Occipital lobe (tissue), 2 donors: ENCODE measurements around the gene PAM. TPM values are rescaled to one million over a fixed set of nuclear protein-coding genes. Genes with fewer than 3 reads are reported as not detected.
"Not testable (repeated sequence)": the region's sequence is repeated elsewhere in the genome, so short reads cannot be mapped to it uniquely, and the experiment has no call there.

ENCODE experiments used
- DNase-seq: peaks from one replicate; lab custom pipeline; 2025; lab: John Stamatoyannopoulos, UW
- total RNA-seq: library from RNA; depleted of rRNA; stranded (reverse); fragments of >200 nt; gene quantifications from one replicate; pipeline ENCODE4 v1.2.3, GENCODE V29; 2014

The PAM gene
- total RNA-seq, 1 donor from 2014 or later = 85.2 TPM

DNA sequence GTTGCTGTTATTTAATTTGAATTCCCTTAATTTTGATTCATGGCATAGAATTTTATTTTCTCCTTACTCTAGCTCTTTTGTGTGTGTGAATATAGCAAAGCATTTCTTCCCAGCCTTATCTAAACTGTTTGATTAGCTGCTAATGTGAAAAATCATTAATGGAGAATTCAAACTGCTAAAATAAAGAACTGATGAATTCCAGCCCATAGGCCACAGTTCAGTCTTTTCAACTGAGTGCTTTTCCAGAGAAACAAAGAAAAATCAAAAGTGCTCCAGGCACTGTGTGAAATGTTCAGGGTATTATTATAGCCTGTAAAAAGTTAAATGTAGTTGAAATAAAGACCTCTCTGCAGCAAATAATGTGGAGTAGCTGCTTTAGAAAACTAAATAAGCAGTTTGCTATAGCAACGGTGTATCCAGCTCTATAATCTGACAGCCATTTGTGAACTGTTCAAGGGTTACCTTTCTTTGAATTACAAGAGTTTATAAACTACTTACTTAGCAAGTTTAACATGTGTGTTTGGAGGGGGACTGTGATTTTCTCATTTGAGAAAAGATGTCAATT lies 241.0 kb downstream of the PAM start:
- DNase-seq = no peak

DNA sequence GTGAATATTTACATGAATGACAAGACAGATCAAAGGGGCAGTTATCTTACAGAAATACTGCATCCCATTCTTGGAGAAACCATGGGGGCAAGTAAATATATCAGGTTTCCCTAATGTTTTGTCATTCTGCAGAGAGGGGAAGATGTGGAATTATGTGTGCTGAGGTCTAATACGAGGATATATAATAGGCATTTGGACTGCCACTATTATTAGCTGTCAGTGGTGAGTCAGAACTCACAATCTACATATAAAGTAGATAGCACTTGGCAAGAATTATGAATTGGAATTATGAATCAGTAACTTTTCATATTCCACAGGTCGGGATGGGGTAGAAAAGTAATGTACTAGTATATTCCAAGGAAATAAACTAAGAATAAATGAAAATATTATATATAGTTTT lies 243.1 kb downstream of the PAM start:
- DNase-seq = no peak

DNA sequence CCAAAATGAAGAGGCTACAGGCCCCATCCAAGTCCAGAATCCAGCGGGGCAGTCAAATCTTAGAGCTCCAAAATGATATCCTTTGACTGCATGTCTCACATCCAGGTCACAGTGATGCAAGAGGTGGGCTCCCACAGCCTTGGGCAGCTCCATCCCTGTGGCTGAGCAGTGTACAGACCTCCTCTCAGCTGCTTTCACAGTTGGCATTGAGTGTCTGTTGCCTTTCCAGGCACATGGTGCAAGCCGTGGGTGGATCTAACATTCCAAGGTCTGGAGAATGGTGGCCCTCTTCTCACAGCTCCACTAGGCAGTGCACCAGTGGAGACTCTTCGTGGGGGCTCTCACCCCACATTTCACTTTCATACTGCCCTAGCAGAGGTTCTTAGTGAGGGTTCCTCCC lies 244.1 kb downstream of the PAM start:
- no peak for DNase-seq

DNA sequence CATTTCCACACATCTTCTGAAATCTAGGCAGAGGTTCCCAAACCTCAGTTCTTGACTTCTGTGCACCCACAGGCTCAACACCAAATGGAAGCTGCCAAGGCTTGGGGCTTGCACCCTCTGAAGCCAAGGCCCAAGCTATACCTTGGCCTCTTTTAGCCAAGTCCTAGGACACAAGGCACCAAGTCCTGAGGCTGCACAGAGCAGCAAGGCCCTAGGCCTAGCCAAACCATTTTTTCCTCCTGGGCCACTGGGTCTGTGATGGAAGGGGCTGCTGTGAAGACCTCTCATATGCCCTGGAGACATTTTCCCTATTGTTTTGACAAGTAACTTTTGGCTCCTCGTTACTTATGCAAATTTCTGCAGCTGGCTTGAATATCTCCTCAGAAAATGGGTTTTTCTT lies 244.5 kb downstream of the PAM start:
- DNase-seq = not testable (repeated sequence)

DNA sequence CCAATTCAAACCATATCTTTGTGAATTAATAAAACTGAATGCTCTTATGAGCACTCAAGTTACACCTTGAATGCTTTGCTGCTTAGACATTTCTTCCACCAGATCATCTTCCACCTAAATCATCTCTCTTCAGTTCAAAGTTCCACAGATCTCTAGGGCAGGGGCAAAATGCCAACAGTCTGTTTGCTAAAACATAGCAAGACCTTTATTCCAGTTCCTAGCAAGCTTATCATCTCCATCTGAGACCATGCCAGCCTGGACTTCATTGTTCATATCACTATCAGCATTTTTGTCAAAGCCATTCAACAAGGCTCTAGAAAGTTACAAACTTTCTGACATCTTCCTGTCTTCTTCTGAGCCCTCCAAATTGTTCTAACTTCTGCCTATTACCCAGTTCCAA lies 245.0 kb downstream of the PAM start:
- DNase-seq = no peak

DNA sequence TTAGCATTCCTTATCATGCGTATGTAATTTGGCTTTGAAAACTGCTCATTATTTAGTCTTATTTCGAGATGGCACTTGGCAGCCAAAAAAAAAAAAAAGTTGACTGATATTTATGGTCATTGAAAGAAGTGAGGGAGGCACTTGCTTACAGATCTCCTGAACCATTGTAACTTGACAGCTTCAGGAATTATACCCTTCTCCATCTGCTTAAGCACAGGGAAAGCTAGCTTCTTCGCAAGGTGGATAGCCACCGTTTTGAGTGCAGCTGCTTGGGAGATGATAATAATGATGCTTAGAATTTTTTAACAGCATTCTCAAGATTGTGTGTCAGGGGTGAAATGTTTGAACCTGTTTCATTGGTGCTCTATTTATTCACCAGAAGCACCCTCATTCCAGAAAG lies 248.8 kb downstream of the PAM start:
- DNase-seq = no peak

DNA sequence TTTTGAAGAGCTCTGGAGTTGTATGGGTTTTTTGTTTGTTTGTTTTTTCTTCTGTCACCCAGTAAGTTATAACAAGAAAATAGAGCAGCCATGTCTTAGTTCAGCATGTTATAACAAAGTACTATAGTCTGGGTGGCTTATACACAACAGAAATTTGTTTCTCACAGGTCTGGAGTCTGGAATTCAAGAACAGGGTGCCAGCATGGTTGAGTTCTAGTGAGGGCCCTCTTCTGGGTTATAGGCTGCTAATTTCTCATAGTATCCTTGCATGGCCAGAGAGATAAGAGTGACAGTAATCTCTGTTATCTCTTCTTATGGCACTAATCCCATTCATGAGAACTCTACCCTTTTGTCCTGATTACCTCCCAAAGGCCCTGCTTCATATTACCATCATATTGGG lies 250.2 kb downstream of the PAM start:
- DNase-seq = no peak

DNA sequence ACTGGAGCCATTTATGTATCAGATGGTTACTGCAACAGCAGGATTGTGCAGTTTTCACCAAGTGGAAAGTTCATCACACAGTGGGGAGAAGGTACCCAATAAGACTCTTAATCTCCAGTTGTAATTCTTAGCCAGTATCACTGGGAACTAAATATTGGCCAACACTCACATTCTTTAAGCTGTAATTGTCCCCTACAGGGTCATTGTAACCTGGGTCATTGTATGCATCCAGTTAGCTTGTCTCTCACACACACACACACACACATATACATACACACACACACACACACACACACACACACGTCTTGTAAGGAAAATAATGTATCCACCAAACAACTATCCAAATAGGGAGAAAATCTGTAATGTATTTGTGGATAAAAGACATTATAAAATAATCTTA lies 251.8 kb downstream of the PAM start:
- no peak for DNase-seq

DNA sequence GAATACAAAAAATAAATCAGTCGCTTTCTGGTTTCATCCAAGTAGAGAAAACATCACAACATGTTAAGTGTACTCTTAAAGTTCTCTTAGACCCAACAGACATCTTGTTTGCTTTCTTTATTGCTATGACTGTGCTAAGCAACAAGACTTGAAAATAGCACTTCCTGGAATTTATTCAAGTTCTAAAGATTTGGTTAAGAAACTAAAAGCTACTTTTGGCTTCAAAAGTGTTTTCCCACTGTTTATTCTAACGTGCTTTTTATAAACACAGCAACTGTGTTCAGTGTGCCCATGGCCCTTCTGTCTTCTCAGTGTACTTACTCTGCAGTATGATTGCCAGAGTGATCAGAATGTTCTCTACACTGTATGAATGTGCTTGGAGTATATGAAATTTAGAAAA lies 255.1 kb downstream of the PAM start:
- DNase-seq = no peak

DNA sequence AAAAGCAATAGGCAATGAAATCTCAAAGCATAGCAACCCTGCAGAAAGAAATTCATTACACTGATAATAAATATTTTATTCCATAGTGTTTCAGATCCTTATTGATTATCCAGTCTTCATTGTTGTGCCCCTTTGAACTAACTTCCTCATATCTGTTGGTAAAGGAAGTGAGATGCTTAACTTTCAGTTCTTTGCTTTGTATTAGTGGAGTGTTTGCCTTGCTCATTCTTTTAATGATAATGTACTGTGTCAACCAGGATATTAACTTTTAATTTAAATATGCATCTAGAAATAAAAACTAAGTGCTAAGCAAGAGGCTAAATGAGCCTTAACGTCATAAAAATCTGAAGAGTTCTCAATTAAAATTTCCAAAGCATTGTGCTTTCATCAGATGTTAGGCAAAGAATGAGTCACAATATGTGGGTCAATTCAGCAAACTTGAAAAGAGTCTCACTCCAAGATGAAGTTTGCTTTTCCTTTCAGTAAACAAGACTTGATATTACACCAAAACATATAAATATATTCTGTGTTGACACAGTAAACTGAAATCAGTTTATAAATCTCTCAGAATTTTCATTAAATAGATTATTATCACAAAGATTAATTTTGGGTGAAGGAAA lies 258.9 kb downstream of the PAM start:
- no peak for DNase-seq

DNA sequence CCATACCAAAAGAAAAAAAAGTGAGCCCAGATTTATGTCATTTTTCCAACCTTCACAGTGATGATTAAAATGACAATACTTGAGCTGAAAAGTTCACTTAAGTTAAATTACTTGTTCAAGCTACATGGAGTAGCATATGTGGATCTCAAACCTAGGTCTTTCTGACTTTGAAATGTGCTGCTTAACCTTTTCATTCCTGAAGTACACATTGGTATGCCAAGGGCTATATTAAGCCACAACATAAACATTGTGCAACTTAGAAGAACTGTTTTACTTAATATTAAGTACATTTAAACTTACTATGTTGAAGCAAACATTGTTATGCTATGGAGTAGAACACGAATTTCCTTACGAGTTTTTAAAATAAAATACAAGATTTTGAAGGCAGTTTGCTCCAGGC lies 259.9 kb downstream of the PAM start:
- no peak for DNase-seq

DNA sequence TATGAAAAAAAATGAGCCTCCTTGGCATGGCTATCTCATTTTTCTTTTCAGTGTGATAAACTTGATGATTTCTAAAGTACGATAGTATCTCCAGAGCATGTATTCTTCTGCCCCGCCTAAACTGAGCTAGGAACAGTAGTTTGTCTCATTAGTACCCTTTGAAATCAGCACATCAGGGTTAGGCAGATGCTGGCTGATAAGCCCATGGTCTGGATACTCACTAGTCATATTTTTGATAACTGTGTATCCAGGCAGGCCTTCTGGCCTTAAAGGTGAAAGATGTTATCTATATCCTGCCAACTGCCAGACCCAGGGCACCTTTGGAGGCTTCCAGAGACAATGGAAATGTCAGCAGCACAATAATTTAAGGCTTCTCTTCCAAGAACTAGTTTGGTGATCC lies 261.1 kb downstream of the PAM start:
- no peak for DNase-seq

DNA sequence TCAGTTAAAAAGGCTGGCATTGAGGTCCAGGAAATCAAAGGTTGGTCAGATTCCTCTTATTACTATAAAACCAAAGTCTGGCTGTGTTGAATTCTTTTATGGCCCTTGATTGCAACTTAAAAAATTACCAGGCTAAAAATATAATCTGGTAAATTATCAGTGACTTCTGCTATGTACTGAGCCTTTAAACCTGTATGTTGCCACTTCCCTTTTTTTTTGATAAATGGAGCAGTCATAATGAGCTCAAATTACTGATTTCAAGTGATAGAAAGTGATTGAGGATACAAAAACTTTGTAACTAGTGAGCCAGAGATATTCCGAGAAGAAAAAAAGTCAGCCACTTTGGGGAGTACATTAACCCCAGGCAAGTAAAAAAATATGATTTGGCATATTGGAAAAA lies 264.7 kb downstream of the PAM start:
- no peak for DNase-seq

DNA sequence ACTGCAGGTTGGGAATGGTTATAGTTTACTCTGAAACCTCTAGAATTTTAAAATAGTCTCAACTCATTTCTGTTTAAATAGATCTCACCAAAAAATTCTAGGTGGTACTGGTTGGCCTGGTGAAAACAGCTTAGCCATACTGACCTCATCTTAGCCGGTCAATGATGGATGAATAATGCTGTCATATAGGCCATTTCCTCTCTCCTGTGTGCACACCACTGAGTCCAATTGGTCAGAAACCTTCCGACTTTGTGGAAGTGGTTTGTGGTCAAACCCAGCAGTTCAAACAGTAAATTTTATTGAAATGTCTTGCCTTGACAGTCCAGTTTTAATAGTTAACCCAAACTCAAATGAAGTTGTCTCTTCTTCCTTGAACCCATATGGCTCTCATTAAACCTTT lies 266.2 kb downstream of the PAM start:
- no peak for DNase-seq

DNA sequence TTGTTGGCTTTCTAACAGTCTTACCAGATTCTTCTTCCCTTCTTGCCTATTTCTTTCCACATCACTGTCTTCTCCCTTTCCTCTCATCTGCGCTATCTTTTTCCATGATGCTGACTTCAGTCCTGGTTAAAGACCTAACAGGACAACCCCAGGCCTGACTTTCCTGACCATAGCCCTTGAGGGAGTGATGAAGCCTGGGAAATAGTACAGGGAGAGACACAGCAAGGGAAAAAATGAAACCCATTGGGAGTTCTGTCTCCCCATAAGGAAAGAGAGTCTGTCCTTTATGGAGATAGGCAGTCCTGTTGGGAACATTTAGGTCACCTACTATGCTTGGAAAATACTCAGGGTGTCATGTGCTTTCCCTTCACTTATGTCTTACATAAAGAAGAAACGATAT lies 272.2 kb downstream of the PAM start:
- DNase-seq = no peak

DNA sequence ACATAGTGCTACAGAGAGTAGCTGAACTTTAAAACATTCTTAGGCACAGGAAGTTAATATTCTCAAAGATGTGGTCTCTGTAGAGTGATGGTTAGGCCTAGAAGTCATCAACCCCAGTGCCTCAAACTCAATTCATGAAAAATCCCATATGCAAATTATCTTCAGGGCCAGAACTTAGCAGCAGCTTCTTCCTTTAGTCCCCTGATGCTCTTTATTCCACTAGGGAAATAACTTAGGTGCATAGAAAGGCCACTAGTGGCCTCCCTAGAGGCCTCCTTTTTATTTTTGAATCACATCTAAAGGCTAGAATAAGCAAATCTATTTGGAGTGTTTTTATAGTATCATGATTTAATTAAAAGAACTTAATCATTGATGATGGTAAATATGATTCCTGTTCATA lies 276.5 kb downstream of the PAM start:
- no peak for DNase-seq

DNA sequence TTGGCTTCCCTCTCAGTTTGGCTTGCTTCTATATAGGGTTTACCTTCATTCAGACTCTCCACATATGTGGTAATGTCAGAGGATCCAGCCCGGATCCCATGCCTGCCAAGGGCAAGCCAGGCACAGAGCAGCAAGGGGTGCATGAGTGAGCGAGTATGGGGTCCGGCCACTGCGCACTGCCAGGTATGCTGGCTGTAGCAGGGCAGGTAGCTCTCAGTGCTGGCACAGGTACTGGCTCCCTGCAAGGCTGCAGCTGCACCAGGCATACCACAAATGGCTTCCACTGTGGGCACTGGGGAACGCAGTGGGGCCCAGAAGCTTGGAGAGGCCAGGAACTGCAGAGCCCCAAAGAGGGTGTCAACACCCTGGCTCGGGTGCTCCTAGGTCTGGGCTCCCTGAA lies 278.6 kb downstream of the PAM start:
- no peak for DNase-seq

DNA sequence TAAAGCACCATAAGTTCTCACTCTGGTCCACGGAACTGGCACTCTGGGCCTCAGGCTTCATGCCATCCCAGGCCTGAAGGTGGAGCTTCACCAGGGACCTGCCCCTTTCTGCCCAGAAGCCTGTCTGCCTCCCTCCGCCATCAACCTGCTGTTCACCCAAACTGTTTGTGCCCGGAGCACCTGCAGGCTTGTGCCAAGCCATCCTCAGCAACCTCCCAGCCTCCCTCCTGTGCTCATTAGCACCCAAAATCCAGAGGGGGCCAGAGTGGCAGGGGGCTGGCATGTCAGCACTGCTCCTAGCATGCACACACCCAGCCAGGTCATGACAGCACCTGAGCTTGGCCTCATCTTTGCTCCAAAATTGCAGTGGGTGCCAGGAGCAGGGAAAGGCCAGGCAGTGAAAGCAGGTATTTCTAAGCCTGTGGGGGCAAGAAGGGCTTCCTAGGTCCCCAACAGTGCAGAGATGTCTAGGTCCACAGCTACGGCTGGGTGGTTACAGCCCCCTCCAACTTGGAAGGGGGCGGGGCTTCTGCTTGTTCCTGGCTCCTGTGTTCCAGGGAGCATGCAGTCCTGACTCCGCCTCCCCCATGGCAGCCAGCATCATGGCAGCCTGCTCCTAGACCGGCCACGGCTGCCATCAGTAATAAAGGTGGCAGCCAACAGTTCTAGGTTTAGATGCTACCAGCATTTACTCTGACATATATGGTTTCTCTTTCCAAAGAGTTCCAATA lies 279.7 kb downstream of the PAM start:
- no peak for DNase-seq

DNA sequence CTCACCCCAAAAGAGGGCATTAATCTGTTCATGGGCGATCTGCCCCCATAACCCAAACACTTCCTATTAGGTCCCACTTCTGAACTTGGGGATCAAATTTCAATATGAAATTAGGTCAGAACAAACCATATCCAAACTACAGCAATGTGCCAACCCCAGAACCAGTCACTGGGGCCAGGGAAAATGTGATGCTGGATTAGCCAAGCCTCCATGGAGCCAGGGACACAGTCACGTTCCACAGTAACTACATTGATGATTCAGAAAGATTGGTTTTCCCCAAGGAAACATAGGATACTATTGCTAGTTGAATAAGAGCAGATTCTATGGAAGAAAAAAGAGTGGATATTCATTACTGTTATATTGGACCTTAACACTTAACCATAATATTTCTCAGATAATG lies 280.6 kb downstream of the PAM start:
- no peak for DNase-seq

DNA sequence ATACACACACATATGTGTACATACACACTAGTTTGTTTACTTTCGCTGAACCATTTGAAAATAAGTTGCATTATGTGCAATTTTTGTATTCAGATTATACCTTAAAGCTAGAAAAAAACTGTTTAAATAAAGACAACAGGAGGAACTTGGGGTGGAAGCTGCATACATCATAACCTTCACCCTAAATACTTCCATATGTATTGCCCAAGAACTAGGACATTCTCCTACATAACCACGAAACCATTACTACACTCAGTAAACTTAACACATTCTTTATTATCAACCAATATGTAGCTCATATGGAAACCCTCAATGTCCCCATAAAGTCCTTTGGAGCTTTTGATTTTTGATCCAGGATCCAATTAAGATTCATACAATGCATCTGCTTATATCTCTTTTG lies 281.5 kb downstream of the PAM start:
- no peak for DNase-seq

DNA sequence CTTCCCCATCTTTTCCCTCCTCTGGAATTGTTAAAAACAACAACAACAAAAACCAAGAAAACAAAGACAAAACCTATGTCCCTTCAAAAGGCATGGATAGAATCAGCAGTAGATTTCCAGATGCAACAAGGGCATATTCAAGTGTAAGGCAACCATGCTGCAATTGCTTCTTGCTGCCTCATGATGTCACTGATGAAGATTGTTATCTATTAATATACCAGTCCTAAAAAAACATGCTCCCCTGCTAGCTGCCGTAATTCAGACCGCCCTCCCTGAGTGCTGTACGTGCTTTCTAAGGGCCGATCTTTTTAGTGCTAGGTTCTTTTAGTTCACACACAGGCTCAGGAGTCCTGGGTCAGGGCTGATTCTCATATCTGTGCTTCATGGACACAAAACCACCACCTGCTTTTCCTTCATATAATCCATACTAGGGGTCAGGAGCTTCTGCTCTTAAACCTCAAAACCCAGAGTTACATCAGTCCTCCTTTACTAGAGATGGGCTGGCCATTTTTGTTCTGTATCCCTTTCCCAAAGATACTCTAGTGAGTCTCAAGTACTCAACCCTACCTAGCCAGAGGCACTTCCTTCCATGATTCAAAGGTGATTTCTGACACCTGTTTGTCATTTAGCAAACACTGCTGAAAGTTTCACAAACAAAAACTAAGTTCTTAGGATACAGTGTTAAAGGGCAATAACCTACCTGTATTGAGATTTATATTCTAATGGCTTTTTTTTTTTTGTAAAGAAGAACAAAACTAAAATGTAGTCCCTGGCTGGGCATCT lies 282.8 kb downstream of the PAM start:
- no peak for DNase-seq

DNA sequence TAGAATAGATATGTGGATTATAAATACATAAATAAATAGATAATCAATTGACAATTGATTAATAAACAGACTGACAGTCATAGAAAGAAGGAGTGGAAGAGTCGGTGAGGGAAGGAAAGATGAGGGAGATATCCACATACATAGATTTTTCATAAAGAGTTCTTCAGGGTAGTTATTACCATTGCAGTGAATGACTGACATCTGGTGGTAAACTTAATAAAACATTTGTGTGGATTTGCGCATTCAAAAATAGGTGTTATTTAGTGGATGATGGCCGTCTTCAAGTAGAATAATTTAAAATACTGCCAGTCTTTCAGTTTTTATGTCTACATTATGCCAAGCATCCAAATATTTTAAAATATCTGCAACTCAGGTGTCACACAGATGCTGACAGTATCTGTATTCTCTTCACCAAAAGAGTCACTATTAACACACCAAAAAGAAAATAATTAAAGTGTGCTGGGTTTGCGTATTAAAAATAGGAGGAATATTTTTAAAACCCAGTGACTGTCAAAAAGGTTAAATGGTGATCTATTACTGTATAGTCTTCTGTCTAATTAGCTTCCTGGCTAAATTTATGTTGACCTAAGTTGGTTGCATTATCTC lies 286.1 kb downstream of the PAM start:
- no peak for DNase-seq
